GM19043 (cell line): ENCODE data around the gene GAREM2.
A peak's percentile ranks its signal among the peaks of the same experiment; 100 is the strongest.

Experiments
- ATAC-seq: cut with Tn5 transposase; IDR thresholded peaks from one replicate; pipeline ENCODE4 v1.9.1; 2021; ENCODE audit warnings: low read depth; ENCODE audit not compliant: unreplicated experiment

The GAREM2 gene

GRCh38 chr2:26169226-26169625 is 3.7 kb upstream of the GAREM2 start:
- ATAC-seq = no peak

- ATAC-seq = no peak
Observed at GRCh38 chr2:26169681-26170414, 3.0 kb upstream of the GAREM2 start.

GRCh38 chr2:26170795-26171194 is 2.1 kb upstream of the GAREM2 start:
- ATAC-seq = no peak

GRCh38 chr2:26172189-26172870 is 558 bp upstream of the GAREM2 start:
- ATAC-seq = no peak

- ATAC-seq = no peak
Observed at GRCh38 chr2:26173776-26174482, 1.0 kb downstream of the GAREM2 start.

GRCh38 chr2:26174691-26175465 is 2.0 kb downstream of the GAREM2 start:
- no peak for ATAC-seq

- ATAC-seq = no peak
Observed at GRCh38 chr2:26175466-26176278, 2.8 kb downstream of the GAREM2 start.

GRCh38 chr2:26176279-26176615 is 3.4 kb downstream of the GAREM2 start:
- ATAC-seq = no peak

GRCh38 chr2:26177122-26177521 is 4.2 kb downstream of the GAREM2 start:
- ATAC-seq = no peak

- no peak for ATAC-seq
Observed at GRCh38 chr2:26178246-26178645, 5.4 kb downstream of the GAREM2 start.

- no peak for ATAC-seq
Observed at GRCh38 chr2:26178746-26179436, 6.0 kb downstream of the GAREM2 start.

GRCh38 chr2:26179446-26179913 is 6.6 kb downstream of the GAREM2 start:
- no peak for ATAC-seq

- no peak for ATAC-seq
Observed at GRCh38 chr2:26182441-26182840, 9.6 kb downstream of the GAREM2 start.

- ATAC-seq = no peak
Observed at GRCh38 chr2:26182887-26183630, 10.2 kb downstream of the GAREM2 start.

GRCh38 chr2:26184121-26184520 is 11.2 kb downstream of the GAREM2 start:
- ATAC-seq = no peak

- peak; percentile 84 for ATAC-seq
Observed at GRCh38 chr2:26184555-26185303, 11.8 kb downstream of the GAREM2 start.

- ATAC-seq = no peak
Observed at GRCh38 chr2:26185304-26185928, 12.5 kb downstream of the GAREM2 start.
